MCF 10A (cell line): ENCODE results near the gene ALDH1A2. TPM values are rescaled to one million over a fixed set of nuclear protein-coding genes. Genes with fewer than 3 reads are reported as not detected.
"Not testable (repeated sequence)": the region's sequence is repeated elsewhere in the genome, so short reads cannot be mapped to it uniquely, and the experiment has no call there.

Experiments used
- BruUV-seq: library from RNA; stranded (reverse); fragments of 400-500 nt; replicated peaks from 2 replicates; lab custom pipeline; 2021; lab: Mats Ljungman, UMichigan
- CTCF ChIA-PET: fragments of 300-600 bp; sonication (Branson Sonifier 250); formaldehyde crosslinking; extraction: SDS; loops from one replicate; lab custom pipeline; 2021; ENCODE audit warnings: antibody characterized with exemption, inconsistent platforms; lab: Yijun Ruan, JAX
- POLR2A ChIA-PET: fragments of 300-600, 350-650 bp; sonication (Branson Sonifier 250); formaldehyde crosslinking; extraction: SDS; loops from one replicate; lab custom pipeline; 2020; ENCODE audit warnings: antibody characterized with exemption, inconsistent platforms; lab: Yijun Ruan, JAX
- DNase-seq: peaks from one replicate; pipeline ENCODE4 v3.0.0-alpha.2; 2018; ENCODE audit not compliant: unreplicated experiment
- H3K27ac Mint-ChIP-seq: one replicate; pipeline ENCODE4 v1.8.0; 2022; ENCODE audit warnings: mild to moderate bottlenecking, low read depth, mixed read lengths; ENCODE audit not compliant: unreplicated experiment
- H3K27me3 Mint-ChIP-seq: one replicate; pipeline ENCODE4 v1.8.0; 2022; ENCODE audit warnings: mixed read lengths; ENCODE audit not compliant: insufficient read depth, unreplicated experiment
- H3K36me3 Mint-ChIP-seq: one replicate; pipeline ENCODE4 v1.8.0; 2022; ENCODE audit warnings: mild to moderate bottlenecking, moderate library complexity, mixed read lengths; ENCODE audit not compliant: insufficient read depth, unreplicated experiment
- H3K4me1 Mint-ChIP-seq: one replicate; pipeline ENCODE4 v1.8.0; 2022; ENCODE audit warnings: mixed read lengths; ENCODE audit not compliant: insufficient read depth, unreplicated experiment
- H3K4me3 Mint-ChIP-seq: one replicate; pipeline ENCODE4 v1.8.0; 2022; ENCODE audit warnings: mild to moderate bottlenecking, moderate library complexity, mixed read lengths; ENCODE audit not compliant: unreplicated experiment
- H3K9me3 Mint-ChIP-seq: one replicate; pipeline ENCODE4 v1.8.0; 2022; ENCODE audit warnings: mixed read lengths; ENCODE audit not compliant: unreplicated experiment
- CTCF ChIP-seq: fragments of 200-600 bp; IDR thresholded peaks from one replicate; pipeline ENCODE4 v1.8.0; 2022; ENCODE audit warnings: antibody characterized with exemption, mild to moderate bottlenecking; ENCODE audit not compliant: unreplicated experiment
- intact Hi-C: fragments of 100-400 bp; cut with micrococcal nuclease; formaldehyde crosslinking; loops from 2 replicates; pipeline ENCODE4 v1.14.1; 2022
- total RNA-seq: library from RNA; stranded (reverse); gene quantifications from 2 replicates; pipeline ENCODE4 v1.2.3, GENCODE V29; 2022

The ALDH1A2 gene
- total RNA-seq, 1 experiment from 2014 or later: 1.2 TPM

DNA sequence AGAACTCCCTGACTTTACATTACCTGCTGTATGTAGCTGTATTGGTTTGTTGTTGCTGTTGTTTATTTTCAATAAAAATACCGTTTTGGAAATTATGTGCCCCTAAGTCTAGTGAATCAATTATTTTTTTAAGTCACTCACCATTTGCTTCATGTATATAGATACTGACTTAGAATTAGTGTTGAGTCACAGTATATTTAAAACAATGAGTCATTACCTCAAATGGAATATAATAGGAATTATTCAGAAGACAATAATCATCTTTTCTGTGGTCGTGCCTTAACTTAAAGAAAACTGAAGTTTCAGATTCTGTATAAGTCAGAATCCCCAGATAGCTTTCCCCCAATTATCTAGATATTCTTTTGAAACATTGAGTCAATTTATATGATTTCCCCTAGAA lies 21.0 kb upstream of the ALDH1A2 start:
- Mint-ChIP-seq H3K27me3 (peaks cover 11% of the 10 kb centered on the region), H3K27ac (no peak overlapping the region), H3K4me3 (no peak overlapping the region), H3K9me3 (peaks cover 8% of the 10 kb centered on the region), H3K36me3 (no peaks in the 10 kb centered on the region), H3K4me1 (peaks cover 5% of the 10 kb centered on the region)
- intact Hi-C loops: no loop called here
- ChIA-PET POLR2A (no interaction called here), CTCF (interaction anchor here (0.8 to 1.9 kb wide), 4 partner anchors 14 to 96 kb away, joined by 3 to 6 read pairs (median 6); no protein-coding TSS in a partner anchor)
- no peak for TF ChIP-seq CTCF
- no peak for DNase-seq
- no TSS peak for BruUV-seq

DNA sequence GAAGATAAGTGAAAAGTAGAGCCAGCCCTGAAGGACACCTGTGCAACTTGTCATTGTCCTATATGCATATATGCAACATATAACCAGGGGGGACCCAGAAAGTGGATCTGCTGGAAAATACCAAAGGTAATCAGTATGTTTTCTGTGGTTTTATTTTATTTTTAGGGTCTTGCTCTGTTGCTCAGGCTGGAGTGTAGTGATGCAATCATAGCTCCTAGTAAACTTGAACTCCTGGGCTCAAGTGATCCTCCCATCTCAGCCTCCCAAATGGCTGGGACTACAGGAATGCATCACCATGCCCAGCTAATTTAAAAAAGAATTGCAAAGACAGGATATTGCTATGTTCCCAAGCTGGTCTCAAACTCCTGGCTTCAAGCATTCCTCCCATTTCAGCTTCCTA lies 18.0 kb upstream of the ALDH1A2 start:
- Mint-ChIP-seq H3K36me3 (no peaks in the 10 kb centered on the region), H3K27ac (no peak overlapping the region), H3K27me3 (no peaks in the 10 kb centered on the region), H3K4me1 (peaks cover 8% of the 10 kb centered on the region), H3K9me3 (no peaks in the 10 kb centered on the region), H3K4me3 (no peak overlapping the region)
- no TSS peak for BruUV-seq
- DNase-seq: no peak
- TF ChIP-seq CTCF: no peak
- intact Hi-C loops: no loop called here
- POLR2A ChIA-PET: no interaction called here
- CTCF ChIA-PET: interaction anchor here (1.3 to 3.0 kb wide), 3 partner anchors 12 to 333 kb away, joined by 3 to 17 read pairs (median 10); no protein-coding TSS in a partner anchor

- BruUV-seq: no TSS peak
- Mint-ChIP-seq H3K4me1 (peaks cover 8% of the 10 kb centered on the region), H3K27ac (no peak overlapping the region), H3K36me3 (no peaks in the 10 kb centered on the region), H3K27me3 (no peaks in the 10 kb centered on the region), H3K4me3 (no peak overlapping the region), H3K9me3 (no peaks in the 10 kb centered on the region)
- CTCF ChIA-PET: no interaction called here
- DNase-seq: no peak
- POLR2A ChIA-PET: no interaction called here
- intact Hi-C loops: no loop called here
- no peak for TF ChIP-seq CTCF
Observed at GRCh38 chr15:58081891-58082290, 16.4 kb upstream of the ALDH1A2 start.

DNA sequence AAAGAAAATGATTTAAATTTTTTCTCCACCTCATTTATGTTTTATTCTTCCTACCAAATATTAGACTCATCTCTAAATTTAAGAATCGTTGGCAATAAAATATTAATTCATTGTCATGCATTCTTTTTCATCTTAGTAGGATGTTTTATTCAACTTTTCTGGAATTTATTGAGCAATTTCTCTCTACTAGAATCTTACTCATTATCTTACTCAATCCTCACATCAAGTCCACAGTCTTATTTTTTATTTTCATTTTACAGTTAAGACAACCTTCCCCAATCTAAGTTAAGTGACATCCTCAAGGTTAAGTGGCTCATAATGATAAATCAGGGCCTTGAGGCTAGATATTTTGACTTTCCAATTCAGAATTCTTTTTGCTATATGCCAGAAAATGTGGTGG lies 15.9 kb upstream of the ALDH1A2 start:
- CTCF ChIA-PET: no interaction called here
- Mint-ChIP-seq H3K4me3 (no peak overlapping the region), H3K36me3 (no peaks in the 10 kb centered on the region), H3K27ac (no peak overlapping the region), H3K27me3 (no peaks in the 10 kb centered on the region), H3K9me3 (no peaks in the 10 kb centered on the region), H3K4me1 (peaks cover 8% of the 10 kb centered on the region)
- no peak for DNase-seq
- POLR2A ChIA-PET: no interaction called here
- intact Hi-C loops: no loop called here
- no TSS peak for BruUV-seq
- TF ChIP-seq CTCF: no peak

- DNase-seq, H3K27ac Mint-ChIP-seq, intact Hi-C loops, H3K4me3 Mint-ChIP-seq, H3K9me3 Mint-ChIP-seq, H3K4me1 Mint-ChIP-seq, H3K36me3 Mint-ChIP-seq, H3K27me3 Mint-ChIP-seq, POLR2A ChIA-PET, BruUV-seq: not testable (repeated sequence)
- CTCF ChIA-PET: interaction anchor here (0.7 to 4.7 kb wide), 3 partner anchors 11 to 411 kb away, joined by 3 to 113 read pairs (median 10); no protein-coding TSS in a partner anchor
Observed at GRCh38 chr15:58080959-58081358, 15.4 kb upstream of the ALDH1A2 start.
